ENCODE results near the gene CENPU. TPM values are rescaled to one million over a fixed set of nuclear protein-coding genes. Genes with fewer than 3 reads are reported as not detected.
"Not testable (repeated sequence)": the region's sequence is repeated elsewhere in the genome, so short reads cannot be mapped to it uniquely, and the experiment has no call there.

Gene CENPU
- total RNA-seq, 2 experiments from 2014 or later, result 71.9 to 74.7 TPM

DNA sequence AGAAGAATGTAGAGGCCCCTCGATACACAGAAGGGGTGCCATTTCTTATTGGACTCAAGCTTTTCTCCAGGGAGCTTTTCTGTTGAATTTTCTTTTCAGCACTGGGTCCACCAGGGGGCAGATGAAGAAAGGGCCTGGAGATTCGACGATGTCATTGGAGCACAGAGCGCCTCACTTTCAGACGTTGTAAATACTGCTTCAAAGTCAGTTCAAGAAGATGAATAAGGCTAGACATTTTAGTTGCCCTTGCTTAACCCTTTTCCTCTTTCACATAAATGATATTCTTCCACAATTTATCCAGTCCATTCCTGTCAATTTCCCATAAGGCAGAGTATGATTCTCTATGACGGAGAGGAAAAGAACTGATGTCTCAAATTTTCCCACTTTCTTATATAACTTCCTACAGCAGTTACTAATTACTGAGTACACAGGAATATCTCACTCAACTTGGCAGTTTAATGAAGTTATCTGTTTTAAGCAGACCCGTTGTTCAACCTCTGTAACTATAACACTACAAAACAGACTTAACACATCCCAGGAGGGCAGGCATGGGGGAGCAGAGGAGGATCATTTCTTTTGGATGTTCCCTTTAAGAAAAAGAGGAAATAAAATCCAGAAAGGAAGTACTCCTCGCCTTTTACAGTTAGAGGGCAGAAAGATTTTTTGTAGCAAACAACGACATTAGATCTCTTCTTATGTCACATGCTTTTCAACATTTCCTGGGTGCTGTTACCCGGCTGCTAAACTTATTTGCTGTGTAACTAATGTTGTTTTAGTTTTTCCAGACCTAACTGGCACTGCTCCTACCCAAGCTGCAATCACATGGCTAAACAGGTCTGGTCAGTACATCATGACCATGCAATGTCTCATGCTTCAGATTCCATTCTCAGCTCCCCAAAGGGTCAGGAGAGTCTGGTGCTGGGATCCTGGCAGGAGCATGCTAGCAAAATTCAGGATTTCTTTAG, 12.2 kb upstream of the CENPU start:
- CTCF ChIA-PET, result interaction anchor here (0.7 to 2.9 kb wide), 22 partner anchors 11 to 482 kb away, joined by 3 to 24 read pairs (median 3); partner anchors contain the start of gene CENPU
- Mint-ChIP-seq H3K4me1 (peaks cover 5% of the 10 kb centered on the region), H3K27ac (no peak overlapping the region), H3K27me3 (no peaks in the 10 kb centered on the region), H3K36me3 (no peaks in the 10 kb centered on the region), H3K4me3 (no peak overlapping the region), H3K9me3 (ENCODE audit: low read depth) (no peaks in the 10 kb centered on the region)
- ATAC-seq (peak; percentile 80), DNase-seq (peak; percentile 80)

DNA sequence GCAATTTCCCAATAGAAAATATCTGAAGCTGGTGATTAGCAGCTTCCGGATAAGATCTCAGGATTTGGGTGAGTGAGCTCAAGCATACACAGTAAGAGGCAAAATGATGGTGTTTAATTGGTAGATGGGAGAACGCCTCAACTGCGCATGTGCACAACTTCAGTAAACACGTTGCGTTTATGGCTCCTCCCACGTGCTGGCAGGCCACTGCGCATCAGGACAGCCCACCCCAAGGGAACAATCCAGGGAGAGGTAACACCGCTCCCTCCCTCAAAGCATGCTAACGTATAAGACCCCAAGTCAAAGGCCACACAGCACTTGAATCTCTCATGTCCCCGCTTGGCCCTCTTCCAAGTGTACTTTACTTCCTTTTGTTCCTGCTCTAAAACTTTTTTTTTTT, 10.3 kb upstream of the CENPU start:
- no peak overlapping the region for H3K4me3 Mint-ChIP-seq
- CTCF ChIA-PET, result no interaction called here
- H3K27me3 Mint-ChIP-seq, result no peaks in the 10 kb centered on the region

DNA sequence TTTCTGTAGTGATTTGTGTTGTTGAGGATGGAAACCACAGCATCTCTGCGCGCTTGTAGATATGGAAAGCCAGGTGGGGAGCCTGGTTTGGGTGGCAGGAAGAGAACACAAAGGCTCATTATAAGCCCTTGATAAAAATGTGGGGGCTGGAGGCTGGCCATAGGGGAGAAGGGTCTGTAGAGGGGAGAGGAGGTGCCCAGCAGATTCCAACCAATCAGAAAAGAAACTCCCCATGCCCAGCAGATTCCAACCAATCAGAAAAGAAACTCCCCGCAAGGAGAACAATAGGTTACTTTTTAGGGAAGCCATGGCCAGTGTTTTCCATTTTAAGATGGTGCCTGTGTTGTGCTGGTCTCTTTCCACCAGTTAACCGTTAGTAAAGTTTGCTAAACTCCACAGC, 9.8 kb upstream of the CENPU start:
- Mint-ChIP-seq H3K4me1 (peaks cover 12% of the 10 kb centered on the region), H3K36me3 (no peaks in the 10 kb centered on the region), H3K4me3 (no peak overlapping the region), H3K9me3 (ENCODE audit: low read depth) (no peaks in the 10 kb centered on the region), H3K27me3 (no peaks in the 10 kb centered on the region), H3K27ac (no peak overlapping the region)
- no peak for ATAC-seq
- CTCF ChIA-PET, result no interaction called here
- no peak for DNase-seq

More for the DNA sequence above, 10.3 kb upstream of the CENPU start:
- no peaks in the 10 kb centered on the region for H3K9me3 Mint-ChIP-seq (ENCODE audit: low read depth)
- H3K4me1 Mint-ChIP-seq, result peaks cover 12% of the 10 kb centered on the region
- DNase-seq, result no peak
- no peak overlapping the region for H3K27ac Mint-ChIP-seq
- H3K36me3 Mint-ChIP-seq, result no peaks in the 10 kb centered on the region
- ATAC-seq, result no peak

DNA sequence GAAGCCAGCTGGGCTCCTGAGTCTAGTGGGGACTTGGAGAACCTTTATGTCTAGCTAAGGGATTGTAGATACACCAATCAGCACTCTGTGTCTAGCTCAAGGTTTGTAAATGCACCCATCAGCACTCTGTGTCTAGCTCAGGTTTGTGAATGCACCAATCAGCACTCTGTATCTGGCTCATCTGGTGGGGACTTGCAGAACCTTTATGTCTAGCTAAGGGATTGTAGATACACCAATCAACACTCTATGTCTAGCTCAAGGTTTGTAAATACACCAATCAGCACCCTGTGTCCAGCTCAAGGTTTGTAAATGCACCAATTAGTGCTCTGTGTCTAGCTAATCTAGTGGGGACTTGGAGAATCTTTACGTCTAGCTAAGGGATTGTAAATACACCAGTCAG, 7.8 kb upstream of the CENPU start:
- DNase-seq, CTCF ChIA-PET: not testable (repeated sequence)

DNA sequence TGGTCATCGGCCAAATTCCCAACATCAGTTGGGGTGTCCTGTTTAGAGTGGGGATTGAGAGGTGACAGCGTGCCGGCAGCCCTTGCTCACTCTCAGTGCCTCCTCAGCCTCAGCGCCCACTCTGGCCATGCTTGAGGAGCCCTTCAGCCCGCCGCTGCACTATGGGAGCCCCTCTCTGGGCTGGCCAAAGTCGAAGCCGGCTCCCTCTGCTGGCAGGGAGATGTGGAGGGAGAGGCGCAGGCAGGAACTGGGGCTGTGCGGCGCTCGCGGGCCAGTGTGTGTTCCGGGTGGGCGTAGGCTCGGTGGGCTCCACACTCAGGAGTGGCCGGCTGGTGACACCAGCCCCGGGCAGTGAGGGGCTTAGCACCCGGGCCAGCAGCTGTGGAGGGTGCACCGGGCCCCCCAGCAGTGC, 7.1 kb upstream of the CENPU start:
- Mint-ChIP-seq H3K9me3 (ENCODE audit: low read depth) (no peaks in the 10 kb centered on the region), H3K27ac (no peak overlapping the region), H3K36me3 (no peaks in the 10 kb centered on the region), H3K4me3 (no peak overlapping the region), H3K4me1 (peaks cover 10% of the 10 kb centered on the region), H3K27me3 (no peaks in the 10 kb centered on the region)
- CTCF ChIA-PET, result no interaction called here
- DNase-seq (no peak), ATAC-seq (no peak)

More for the DNA sequence above, 7.8 kb upstream of the CENPU start:
- not testable (repeated sequence) for H3K36me3 Mint-ChIP-seq; ATAC-seq; H3K27me3 Mint-ChIP-seq; H3K27ac Mint-ChIP-seq; H3K4me3 Mint-ChIP-seq; H3K9me3 Mint-ChIP-seq (ENCODE audit: low read depth)
- H3K4me1 Mint-ChIP-seq, result peaks cover 12% of the 10 kb centered on the region

DNA sequence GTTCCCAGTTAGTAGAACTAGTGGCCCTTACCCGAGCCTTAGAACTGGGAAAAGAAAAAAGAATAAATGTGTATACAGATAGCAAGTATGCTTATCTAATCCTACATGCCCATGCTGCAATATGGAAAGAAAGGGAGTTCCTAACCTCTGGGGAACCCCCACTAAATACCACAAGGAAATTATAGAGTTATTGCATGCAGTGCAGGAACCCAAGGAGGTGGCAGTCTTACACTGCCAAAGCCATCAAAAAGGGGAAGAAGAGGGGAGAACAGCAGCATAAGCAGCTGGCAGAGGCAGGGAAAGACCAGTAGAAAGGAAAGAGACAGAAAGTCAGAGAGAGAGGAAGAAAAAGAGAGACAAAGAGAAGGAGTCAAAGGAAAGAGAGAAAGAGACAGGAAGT, 5.7 kb upstream of the CENPU start:
- H3K9me3 Mint-ChIP-seq (ENCODE audit: low read depth); CTCF ChIA-PET: not testable (repeated sequence)

DNA sequence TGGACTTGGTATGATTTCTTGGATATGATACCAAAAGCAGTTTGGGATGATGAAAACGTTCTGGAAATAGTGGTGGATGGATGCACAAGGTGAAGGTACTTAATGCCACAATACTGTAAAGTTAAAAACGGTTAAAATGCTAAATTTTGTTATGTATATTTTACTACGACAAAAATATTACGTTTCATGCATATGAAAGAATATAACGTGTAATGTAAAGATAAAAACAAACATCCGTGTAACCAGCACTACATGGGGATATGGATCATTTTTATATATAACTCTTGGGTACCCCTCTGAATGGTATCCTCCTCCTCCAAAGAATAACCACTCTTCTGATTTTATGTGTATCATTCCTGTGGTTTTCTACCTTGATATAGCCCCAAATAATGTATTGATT, 862 bp upstream of the CENPU start:
- H3K4me3 Mint-ChIP-seq, result peak overlapping the region; percentile 95
- no peaks in the 10 kb centered on the region for H3K27me3 Mint-ChIP-seq
- no peak for ATAC-seq
- DNase-seq, result no peak
- no peaks in the 10 kb centered on the region for H3K9me3 Mint-ChIP-seq (ENCODE audit: low read depth)
- H3K36me3 Mint-ChIP-seq, result peaks cover 26% of the 10 kb centered on the region
- CTCF ChIA-PET, result interaction anchor here (0.6 to 3.4 kb wide), 11 partner anchors 12 to 471 kb away, joined by 3 to 24 read pairs (median 5); partner anchors contain the start of genes CASP3 and PRIMPOL
- peak overlapping the region; percentile 92 for H3K27ac Mint-ChIP-seq
- H3K4me1 Mint-ChIP-seq, result peaks cover 38% of the 10 kb centered on the region

More for the DNA sequence above, 5.7 kb upstream of the CENPU start:
- not testable (repeated sequence) for DNase-seq, H3K27me3 Mint-ChIP-seq, ATAC-seq, H3K4me1 Mint-ChIP-seq, H3K4me3 Mint-ChIP-seq, H3K36me3 Mint-ChIP-seq
- H3K27ac Mint-ChIP-seq, result peak overlapping the region; percentile 9

DNA sequence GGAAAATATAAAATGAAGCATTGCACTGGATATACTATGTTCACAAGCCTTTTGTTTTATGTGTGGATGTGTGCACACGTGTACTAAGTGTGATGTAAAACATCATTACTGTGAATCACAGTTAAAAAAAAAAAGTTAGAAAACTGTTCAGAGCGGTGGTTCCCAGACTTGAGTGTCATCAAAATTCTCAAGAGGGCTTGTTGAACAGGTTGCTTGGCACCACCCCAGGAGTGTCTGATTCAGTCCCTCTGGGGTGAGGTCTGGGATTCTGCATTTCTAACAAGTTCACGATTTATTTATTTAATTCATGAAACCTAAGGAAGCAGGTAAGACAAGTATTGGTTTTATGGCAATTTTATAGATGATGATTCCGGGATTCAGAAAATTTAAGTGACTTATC, 1.8 kb downstream of the CENPU start:
- no peak for DNase-seq
- CTCF ChIA-PET, result interaction anchor here (0.8 to 2.1 kb wide), 4 partner anchors 22 to 449 kb away, joined by 3 to 6 read pairs (median 4); partner anchors contain the start of genes CASP3 and PRIMPOL
- peaks cover 50% of the 10 kb centered on the region for H3K4me1 Mint-ChIP-seq

DNA sequence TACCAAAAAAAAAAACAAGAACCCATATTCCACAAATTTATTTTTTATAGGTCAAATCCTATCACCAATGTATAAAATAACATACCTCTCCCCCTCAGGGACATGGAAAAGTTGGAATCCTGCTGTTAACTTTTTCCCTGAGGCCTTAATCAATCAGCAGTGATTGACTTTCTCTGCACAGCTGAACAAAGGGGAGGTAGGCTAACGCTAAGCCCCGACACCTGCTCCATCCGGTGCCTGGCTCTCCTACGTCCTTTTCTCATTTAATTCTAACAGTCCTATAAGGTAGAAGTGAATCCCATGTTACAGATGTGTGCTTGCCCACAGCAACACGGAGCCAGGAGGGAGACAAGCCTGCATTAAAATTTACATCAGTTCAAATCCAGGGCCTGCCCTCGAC, 2.8 kb downstream of the CENPU start:
- DNase-seq (no peak), ATAC-seq (no peak)
- Mint-ChIP-seq H3K27me3 (no peaks in the 10 kb centered on the region), H3K4me3 (no peak overlapping the region), H3K36me3 (peaks cover 57% of the 10 kb centered on the region), H3K4me1 (peaks cover 51% of the 10 kb centered on the region), H3K9me3 (ENCODE audit: low read depth) (no peaks in the 10 kb centered on the region), H3K27ac (no peak overlapping the region)
- CTCF ChIA-PET, result no interaction called here

More for the DNA sequence above, 1.8 kb downstream of the CENPU start:
- Mint-ChIP-seq H3K4me3 (peak overlapping the region; percentile 95), H3K9me3 (ENCODE audit: low read depth) (no peaks in the 10 kb centered on the region), H3K27ac (peak overlapping the region; percentile 92), H3K36me3 (peaks cover 50% of the 10 kb centered on the region), H3K27me3 (no peaks in the 10 kb centered on the region)
- ATAC-seq, result no peak

DNA sequence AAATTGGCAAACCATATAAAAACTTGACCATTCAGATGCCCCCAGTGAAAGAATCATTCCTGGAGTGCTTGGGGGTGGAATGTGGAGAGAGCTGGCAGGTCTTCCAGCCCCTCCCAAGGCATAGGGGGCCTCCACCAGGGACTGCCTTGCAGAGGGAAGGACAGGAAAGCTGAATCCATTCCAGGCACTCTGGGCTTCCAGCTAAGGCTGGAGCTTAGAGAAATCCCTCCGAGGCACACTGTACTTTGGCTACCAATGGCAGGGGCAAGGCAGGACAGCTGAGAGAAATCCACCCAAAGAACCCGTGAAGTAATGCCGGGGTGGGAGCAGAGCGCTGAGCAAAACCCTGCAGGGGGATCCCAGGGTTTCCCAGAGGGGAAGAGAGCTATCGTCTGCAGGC, 4.0 kb downstream of the CENPU start:
- ATAC-seq (no peak), DNase-seq (no peak)
- Mint-ChIP-seq H3K4me3 (no peak overlapping the region), H3K9me3 (ENCODE audit: low read depth) (no peaks in the 10 kb centered on the region), H3K27ac (no peak overlapping the region), H3K4me1 (peaks cover 51% of the 10 kb centered on the region), H3K36me3 (peaks cover 61% of the 10 kb centered on the region), H3K27me3 (no peaks in the 10 kb centered on the region)
- CTCF ChIA-PET, result interaction anchor here (0.8 to 1.0 kb wide), 2 partner anchors 10 to 195 kb away, joined by 3 to 4 read pairs; no protein-coding TSS in a partner anchor

DNA sequence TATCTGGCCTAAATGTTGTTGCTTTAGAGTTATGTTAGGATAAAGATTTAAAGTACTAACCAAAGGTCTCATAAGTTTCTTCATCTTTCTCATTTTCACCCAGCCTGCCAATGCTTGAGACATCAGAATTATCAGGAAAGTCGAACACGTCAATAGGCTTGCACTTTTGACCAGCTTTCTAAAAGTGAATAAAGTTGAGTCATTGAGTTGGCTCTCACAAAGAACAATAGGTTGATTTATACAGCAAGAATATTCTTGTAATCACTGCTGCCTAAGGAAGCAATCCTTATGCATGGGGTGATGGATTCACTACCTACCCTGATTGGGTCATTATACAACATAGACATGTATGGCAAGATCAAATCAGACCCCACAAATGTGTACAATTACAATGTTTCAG, 5.0 kb downstream of the CENPU start:
- Mint-ChIP-seq H3K36me3 (peaks cover 71% of the 10 kb centered on the region), H3K9me3 (ENCODE audit: low read depth) (no peaks in the 10 kb centered on the region), H3K4me1 (peaks cover 48% of the 10 kb centered on the region), H3K27ac (no peak overlapping the region), H3K4me3 (no peak overlapping the region), H3K27me3 (no peaks in the 10 kb centered on the region)
- DNase-seq (no peak), ATAC-seq (no peak)
- CTCF ChIA-PET, result interaction anchor here (1.0 kb wide), 1 partner anchor 79 kb away, joined by 4 read pairs; the partner anchor contains the start of genes CASP3 and PRIMPOL

DNA sequence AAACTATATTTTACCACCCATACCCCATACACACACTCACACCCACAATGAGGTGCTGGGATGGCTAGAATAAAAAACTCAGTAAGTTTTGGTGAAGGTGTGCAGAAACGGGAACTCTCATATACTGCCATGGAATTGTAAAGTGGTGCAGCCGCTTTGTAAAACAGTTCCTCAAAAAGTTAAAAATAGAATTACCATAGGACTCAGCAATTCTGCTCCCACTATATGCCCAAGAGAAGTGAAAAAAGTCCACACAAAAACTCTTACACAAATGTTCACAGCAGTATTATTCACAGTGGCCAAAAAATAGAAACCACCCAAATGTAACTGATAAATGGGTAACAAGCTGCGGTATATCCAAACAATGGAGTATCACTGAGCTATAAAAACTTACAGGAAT, 6.5 kb downstream of the CENPU start:
- no peak overlapping the region for H3K4me3 Mint-ChIP-seq
- peaks cover 76% of the 10 kb centered on the region for H3K36me3 Mint-ChIP-seq
- peaks cover 50% of the 10 kb centered on the region for H3K4me1 Mint-ChIP-seq
- H3K9me3 Mint-ChIP-seq (ENCODE audit: low read depth), result no peaks in the 10 kb centered on the region
- ATAC-seq (no peak), DNase-seq (no peak)
- H3K27ac Mint-ChIP-seq, result no peak overlapping the region
- H3K27me3 Mint-ChIP-seq, result no peaks in the 10 kb centered on the region
- CTCF ChIA-PET, result no interaction called here

DNA sequence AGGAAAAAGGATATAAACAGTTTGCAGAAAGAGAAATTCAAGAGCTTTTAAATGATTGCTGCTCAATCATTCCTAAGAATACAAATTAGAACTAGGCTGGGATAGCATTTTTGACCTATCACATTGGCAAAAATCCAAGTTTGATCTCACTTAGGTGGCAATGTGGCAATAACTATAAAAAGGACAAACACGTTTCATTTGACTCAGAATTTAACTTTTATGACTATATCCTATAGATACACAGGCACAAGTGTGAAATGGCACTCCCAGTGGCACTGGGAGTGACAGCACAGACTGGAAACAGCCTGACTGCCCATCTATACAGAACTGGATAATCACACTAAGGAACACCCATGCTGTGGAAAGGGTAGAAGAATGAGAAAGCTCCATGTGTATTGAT, 11.1 kb downstream of the CENPU start:
- Mint-ChIP-seq H3K9me3 (ENCODE audit: low read depth) (no peaks in the 10 kb centered on the region), H3K27me3 (no peaks in the 10 kb centered on the region), H3K36me3 (peaks cover 74% of the 10 kb centered on the region), H3K4me1 (peaks cover 30% of the 10 kb centered on the region), H3K4me3 (no peak overlapping the region), H3K27ac (peak overlapping the region; percentile 27)
- DNase-seq, result no peak
- peak; percentile 30 for ATAC-seq
- CTCF ChIA-PET, result interaction anchor here (0.8 to 1.2 kb wide), 2 partner anchors 11 to 475 kb away, joined by 3 to 6 read pairs; partner anchors contain the start of gene CENPU

DNA sequence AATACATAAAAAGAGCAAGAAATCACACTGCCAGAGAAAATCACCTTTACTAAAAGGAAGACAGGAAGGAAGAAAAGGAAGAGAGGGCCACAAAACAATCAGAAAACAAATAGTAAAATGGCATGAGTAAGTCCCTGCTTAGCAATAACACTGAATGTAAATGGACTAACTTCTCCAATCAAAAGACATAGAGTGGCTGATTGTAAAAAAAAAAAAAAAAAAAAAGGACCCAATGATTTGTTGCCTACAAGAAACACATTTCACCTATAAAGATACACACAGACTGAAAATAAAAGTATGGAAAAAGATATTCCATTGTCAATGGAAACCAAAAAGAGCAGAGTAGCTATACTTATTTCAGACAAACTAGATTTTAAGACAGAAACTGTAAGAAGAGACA, 12.6 kb downstream of the CENPU start:
- CTCF ChIA-PET, result no interaction called here
- H3K4me1 Mint-ChIP-seq, result peaks cover 27% of the 10 kb centered on the region
- DNase-seq (no peak), ATAC-seq (no peak)
- H3K36me3 Mint-ChIP-seq, result peaks cover 72% of the 10 kb centered on the region
- H3K27ac Mint-ChIP-seq, result peak overlapping the region; percentile 50
- H3K27me3 Mint-ChIP-seq, result no peaks in the 10 kb centered on the region
- H3K4me3 Mint-ChIP-seq, result no peak overlapping the region
- no peaks in the 10 kb centered on the region for H3K9me3 Mint-ChIP-seq (ENCODE audit: low read depth)
